Astrocyte of the cerebellum (primary cell): ENCODE data around the gene ST6GALNAC1.

Source experiments
- DNase-seq: peaks from one replicate; pipeline ENCODE4 v3.0.0-alpha.2; 2011; ENCODE audit warnings: low read depth
- H3K4me3 ChIP-seq: 2 replicates; pipeline ENCODE4 v1.5.1; 2011; ENCODE audit warnings: mild to moderate bottlenecking, low read depth, low read length, moderate library complexity
- CTCF ChIP-seq: IDR thresholded peaks from 2 replicates; pipeline ENCODE4 v1.5.1; 2012; ENCODE audit warnings: low read length, low read depth, moderate library complexity, mild to moderate bottlenecking; ENCODE audit errors: missing control alignments
- in situ Hi-C: cut with HindIII; loops from 2 replicates; pipeline ENCODE4 v1.10.0; 2017; ENCODE audit warnings: low sequenced_read_pairs

ST6GALNAC1 gene

GRCh38 chr17:76671123-76671911 lies 27.8 kb upstream of the ST6GALNAC1 start:
- DNase-seq, result peak; percentile 100
- in situ Hi-C loops, result no loop called here
- peak overlapping the region; percentile 59 for H3K4me3 ChIP-seq
- TF ChIP-seq CTCF, result no peak

- DNase-seq, result no peak
- in situ Hi-C loops, result no loop called here
- TF ChIP-seq CTCF, result no peak
- no peak overlapping the region for H3K4me3 ChIP-seq
Observed at GRCh38 chr17:76670718-76671122, 27.2 kb upstream of the ST6GALNAC1 start.

GRCh38 chr17:76670020-76670717 lies 26.6 kb upstream of the ST6GALNAC1 start:
- TF ChIP-seq CTCF, result no peak
- in situ Hi-C loops, result no loop called here
- H3K4me3 ChIP-seq, result no peak overlapping the region
- no peak for DNase-seq

GRCh38 chr17:76667786-76668453 lies 24.4 kb upstream of the ST6GALNAC1 start:
- no peak overlapping the region for H3K4me3 ChIP-seq
- no peak for DNase-seq
- TF ChIP-seq CTCF, result no peak
- in situ Hi-C loops, result no loop called here

- TF ChIP-seq CTCF, result no peak
- no peak for DNase-seq
- H3K4me3 ChIP-seq, result no peak overlapping the region
- in situ Hi-C loops, result no loop called here
Observed at GRCh38 chr17:76667491-76667755, 23.9 kb upstream of the ST6GALNAC1 start.

- no peak for TF ChIP-seq CTCF
- in situ Hi-C loops, result no loop called here
- DNase-seq, result no peak
- H3K4me3 ChIP-seq, result no peak overlapping the region
Observed at GRCh38 chr17:76660656-76661042, 17.1 kb upstream of the ST6GALNAC1 start.
